ENCODE data around the gene LRRC14B. TPM values are rescaled to one million over a fixed set of nuclear protein-coding genes. Genes with fewer than 3 reads are reported as not detected.
"Not testable (repeated sequence)": the region's sequence is repeated elsewhere in the genome, so short reads cannot be mapped to it uniquely, and the experiment has no call there.

The LRRC14B gene
- total and polyA plus RNA-seq, 2 donors: 0.58 TPM; not detected in 1

DNA sequence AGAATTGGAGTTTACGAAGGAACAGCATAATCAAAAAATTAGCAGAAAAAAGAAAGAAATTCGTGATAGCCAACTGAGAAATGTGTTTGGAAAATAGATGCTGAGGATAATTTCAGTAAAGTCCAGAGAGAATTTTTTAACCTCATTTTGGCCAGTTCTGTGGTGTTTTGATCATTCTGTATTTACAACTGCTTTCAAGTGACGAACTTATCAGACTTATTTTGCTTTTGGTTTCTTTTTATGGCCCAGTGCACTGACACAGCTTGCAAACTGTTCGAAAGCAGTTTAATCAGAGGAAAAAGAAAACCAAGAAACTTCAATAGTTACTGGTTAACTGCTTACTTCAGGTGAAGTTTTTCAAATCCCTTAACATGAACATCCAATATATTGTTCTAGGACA is 28.7 kb downstream of the LRRC14B start:
- DNase-seq (ENCODE audit: extremely low spot score): no peak
- 53% methylated on average over 4 of the region's 4 CpGs for WGBS
- Histone ChIP-seq H3K4me1 (ENCODE audit: insufficient read depth) (no peaks in the 10 kb centered on the region), H3K36me3 (ENCODE audit: insufficient read depth) (no peaks in the 10 kb centered on the region), H3K4me3 (ENCODE audit: low read depth, low read length) (peak overlapping the region; percentile 27), H3K27ac (ENCODE audit: low read depth) (peak overlapping the region; percentile 11)

DNA sequence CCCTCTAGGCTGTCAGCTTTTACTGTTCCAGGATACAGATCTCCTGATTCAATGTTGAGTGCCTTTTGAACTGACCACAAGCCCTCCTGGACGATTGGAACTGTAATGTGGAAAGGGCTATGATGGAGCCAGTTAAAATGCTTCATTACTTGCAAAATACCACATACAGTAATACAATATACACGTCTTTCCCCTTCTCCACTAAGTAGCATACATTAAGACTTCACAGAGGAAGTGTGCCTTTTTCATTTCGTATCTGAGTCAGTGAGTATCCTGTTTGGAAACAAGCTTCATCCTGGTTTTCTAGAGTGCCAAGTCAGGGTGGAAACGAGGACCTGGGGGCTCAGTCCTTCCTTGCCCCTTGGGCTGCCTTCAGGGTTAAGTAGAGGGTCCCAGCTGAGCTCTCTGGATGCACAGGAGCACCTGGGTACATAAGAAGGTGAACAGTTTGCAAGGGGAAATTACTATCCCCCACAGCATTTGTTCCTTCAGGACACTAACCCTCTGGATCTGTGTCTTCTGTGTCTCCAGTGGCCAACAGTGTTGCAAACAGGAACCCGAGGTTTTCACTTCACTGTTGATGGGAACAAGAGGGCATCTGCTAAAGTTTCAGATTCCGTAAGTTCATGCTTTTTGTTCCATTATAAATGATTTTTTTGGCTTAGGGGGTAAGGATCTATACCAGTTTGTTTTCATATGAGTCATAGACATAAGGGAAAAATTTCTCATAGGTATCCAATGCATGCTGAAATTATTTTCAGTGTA is 31.8 kb downstream of the LRRC14B start:
- H3K4me3 ChIP-seq (ENCODE audit: low read depth, low read length); DNase-seq (ENCODE audit: extremely low spot score); H3K4me1 ChIP-seq (ENCODE audit: insufficient read depth); H3K27ac ChIP-seq (ENCODE audit: low read depth); H3K36me3 ChIP-seq (ENCODE audit: insufficient read depth): not testable (repeated sequence)
- 64% methylated on average over 6 of the region's 6 CpGs for WGBS

DNA sequence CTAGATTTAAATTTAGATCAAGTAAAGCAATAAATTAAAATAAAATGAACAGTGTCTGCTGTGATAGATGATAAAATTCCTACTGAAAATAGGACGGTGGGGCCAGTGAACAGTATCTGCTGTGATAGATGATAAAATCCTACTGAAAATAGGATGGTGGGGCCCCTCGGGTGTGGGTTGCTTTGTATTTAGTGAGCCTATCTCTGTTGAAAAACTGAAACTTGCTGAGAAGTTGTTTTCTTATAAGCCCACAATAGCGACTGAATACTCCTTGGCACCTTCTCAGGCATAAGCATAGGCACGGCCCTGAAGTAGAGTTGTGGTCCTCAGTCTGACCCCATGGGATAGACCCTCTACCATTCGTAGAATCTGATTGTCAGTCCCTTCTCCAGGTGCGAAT is 32.5 kb downstream of the LRRC14B start:
- no peak overlapping the region for H3K4me3 ChIP-seq (ENCODE audit: low read depth, low read length)
- H3K4me1 ChIP-seq (ENCODE audit: insufficient read depth): no peaks in the 10 kb centered on the region
- 66% methylated on average over 6 of the region's 6 CpGs for WGBS
- H3K36me3 ChIP-seq (ENCODE audit: insufficient read depth): peaks cover 4% of the 10 kb centered on the region
- DNase-seq (ENCODE audit: extremely low spot score): no peak
- no peak overlapping the region for H3K27ac ChIP-seq (ENCODE audit: low read depth)

DNA sequence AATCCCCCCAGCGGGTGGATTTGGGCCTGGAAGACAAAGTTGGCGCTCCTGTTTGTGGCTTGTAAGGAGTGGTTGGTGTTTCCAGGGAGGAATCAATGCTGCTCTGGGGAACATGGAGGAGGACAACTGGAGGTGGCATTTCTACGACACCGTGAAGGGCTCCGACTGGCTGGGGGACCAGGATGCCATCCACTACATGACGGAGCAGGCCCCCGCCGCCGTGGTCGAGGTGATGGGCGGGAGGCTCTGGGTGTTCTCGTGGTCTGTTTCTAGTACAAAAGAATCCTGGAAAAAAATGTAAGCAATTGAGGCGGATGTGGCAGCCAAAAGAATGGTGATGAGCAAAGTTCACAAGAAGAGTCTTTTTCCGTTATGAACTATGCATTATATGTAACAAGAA is 34.0 kb downstream of the LRRC14B start:
- no peak for DNase-seq (ENCODE audit: extremely low spot score)
- H3K4me3 ChIP-seq (ENCODE audit: low read depth, low read length): no peak overlapping the region
- H3K4me1 ChIP-seq (ENCODE audit: insufficient read depth): no peaks in the 10 kb centered on the region
- H3K27ac ChIP-seq (ENCODE audit: low read depth): no peak overlapping the region
- WGBS: 96% methylated on average over 14 of the region's 14 CpGs
- peaks cover 4% of the 10 kb centered on the region for H3K36me3 ChIP-seq (ENCODE audit: insufficient read depth)

DNA sequence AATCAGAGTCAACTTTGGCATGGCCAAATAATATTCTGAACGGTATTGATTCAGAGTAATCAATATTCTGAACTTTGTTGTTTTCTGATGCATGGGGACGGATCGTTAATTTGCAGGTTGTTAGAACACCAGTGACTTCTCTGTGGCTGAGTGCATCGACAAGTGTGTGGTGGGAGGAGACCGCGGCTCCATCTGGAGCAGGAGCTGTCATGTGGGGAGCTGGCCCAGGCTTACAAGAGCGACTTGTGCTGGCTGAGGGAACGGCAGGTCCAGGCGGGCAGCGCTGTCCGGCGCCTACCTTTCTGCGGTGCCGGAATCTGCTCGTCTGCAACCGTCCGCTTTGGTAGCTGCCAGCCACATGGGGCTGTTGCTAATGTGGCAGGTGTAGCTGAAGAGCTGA is 36.1 kb downstream of the LRRC14B start:
- DNase-seq (ENCODE audit: extremely low spot score); H3K4me1 ChIP-seq (ENCODE audit: insufficient read depth); H3K4me3 ChIP-seq (ENCODE audit: low read depth, low read length); H3K36me3 ChIP-seq (ENCODE audit: insufficient read depth); H3K27ac ChIP-seq (ENCODE audit: low read depth): not testable (repeated sequence)
- WGBS: 91% methylated on average over 12 of the region's 17 CpGs

DNA sequence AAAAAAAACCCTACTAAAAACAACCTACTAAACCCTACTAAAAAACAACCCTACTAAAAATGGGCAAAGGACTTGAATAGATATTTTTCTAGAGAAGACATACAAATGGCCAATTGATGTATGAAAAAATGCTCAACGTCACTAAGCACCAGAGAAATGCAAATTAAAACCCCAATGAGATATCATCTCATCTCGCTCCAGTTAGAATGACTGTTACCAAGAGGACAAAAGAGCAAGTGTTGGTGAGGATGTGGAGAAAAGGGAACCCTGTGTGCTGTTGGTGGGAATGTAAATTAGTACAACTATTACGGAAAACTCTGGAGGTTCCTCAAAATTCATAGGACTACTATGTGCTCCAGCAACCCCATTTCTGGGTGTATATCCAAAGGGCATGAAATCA is 37.6 kb downstream of the LRRC14B start:
- 83% methylated on average over 3 of the region's 3 CpGs for WGBS
- no peak for DNase-seq (ENCODE audit: extremely low spot score)
- Histone ChIP-seq H3K4me1 (ENCODE audit: insufficient read depth) (no peaks in the 10 kb centered on the region), H3K27ac (ENCODE audit: low read depth) (no peak overlapping the region), H3K36me3 (ENCODE audit: insufficient read depth) (peaks cover 6% of the 10 kb centered on the region), H3K4me3 (ENCODE audit: low read depth, low read length) (no peak overlapping the region)

DNA sequence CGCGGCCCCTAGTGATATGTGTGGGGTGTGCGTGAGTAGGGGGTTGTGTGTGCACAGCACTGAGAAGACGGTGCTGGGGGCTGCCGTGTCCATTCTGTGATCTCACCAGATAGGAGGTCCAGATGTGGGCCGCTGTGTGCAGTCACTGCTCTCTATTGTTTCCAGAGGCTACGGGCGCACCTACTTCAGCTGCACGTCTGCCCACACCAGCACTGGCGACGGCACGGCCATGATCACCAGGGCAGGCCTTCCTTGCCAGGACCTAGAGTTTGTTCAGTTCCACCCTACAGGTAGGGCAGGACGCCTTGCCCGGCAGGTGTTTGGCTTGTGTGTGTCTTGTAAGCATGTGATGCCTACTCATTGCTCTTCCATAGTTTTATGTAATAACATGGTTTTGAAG is 39.4 kb downstream of the LRRC14B start:
- Histone ChIP-seq H3K4me1 (ENCODE audit: insufficient read depth) (no peaks in the 10 kb centered on the region), H3K4me3 (ENCODE audit: low read depth, low read length) (no peak overlapping the region), H3K27ac (ENCODE audit: low read depth) (no peak overlapping the region), H3K36me3 (ENCODE audit: insufficient read depth) (peaks cover 6% of the 10 kb centered on the region)
- DNase-seq (ENCODE audit: extremely low spot score): no peak
- WGBS: 94% methylated on average over 14 of the region's 14 CpGs

DNA sequence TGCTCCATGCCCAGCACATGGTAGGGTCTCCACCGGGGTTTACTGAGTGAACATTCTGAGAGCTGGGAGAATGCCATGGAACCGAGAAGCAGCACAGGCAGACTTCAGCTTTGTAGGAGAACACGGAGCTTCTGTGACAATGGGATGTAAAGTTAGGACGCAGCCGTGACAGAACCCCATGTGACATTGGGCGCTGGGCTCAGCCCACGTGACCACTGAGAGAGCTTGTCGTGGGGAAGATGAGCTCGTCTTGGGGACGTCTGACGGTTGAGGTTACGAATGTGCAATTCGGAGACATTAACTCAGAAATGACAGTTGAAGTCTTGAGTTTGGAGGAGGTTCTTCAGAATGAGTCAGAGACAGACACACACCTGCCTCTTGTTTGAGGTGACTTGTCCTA is 40.4 kb downstream of the LRRC14B start:
- Histone ChIP-seq H3K4me3 (ENCODE audit: low read depth, low read length) (no peak overlapping the region), H3K36me3 (ENCODE audit: insufficient read depth) (peaks cover 4% of the 10 kb centered on the region), H3K4me1 (ENCODE audit: insufficient read depth) (no peaks in the 10 kb centered on the region), H3K27ac (ENCODE audit: low read depth) (no peak overlapping the region)
- WGBS: 89% methylated on average over 13 of the region's 13 CpGs
- DNase-seq (ENCODE audit: extremely low spot score): no peak

DNA sequence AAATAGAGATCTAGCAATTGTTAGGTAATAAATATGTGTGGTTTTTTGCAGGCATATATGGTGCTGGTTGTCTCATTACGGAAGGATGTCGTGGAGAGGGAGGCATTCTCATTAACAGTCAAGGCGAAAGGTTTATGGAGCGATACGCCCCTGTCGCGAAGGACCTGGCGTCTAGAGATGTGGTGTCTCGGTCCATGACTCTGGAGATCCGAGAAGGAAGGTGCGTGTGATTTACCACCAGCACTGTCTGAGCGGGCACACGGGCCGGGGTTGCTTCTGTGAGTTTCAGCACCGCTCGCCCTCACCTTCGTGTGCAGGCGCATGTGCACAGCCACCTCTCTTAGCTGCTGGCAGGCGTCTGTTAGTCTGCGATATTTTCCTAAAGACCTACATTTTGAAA is 42.1 kb downstream of the LRRC14B start:
- H3K27ac ChIP-seq (ENCODE audit: low read depth); H3K36me3 ChIP-seq (ENCODE audit: insufficient read depth); DNase-seq (ENCODE audit: extremely low spot score); H3K4me1 ChIP-seq (ENCODE audit: insufficient read depth); H3K4me3 ChIP-seq (ENCODE audit: low read depth, low read length): not testable (repeated sequence)
- 94% methylated on average over 20 of the region's 20 CpGs for WGBS

DNA sequence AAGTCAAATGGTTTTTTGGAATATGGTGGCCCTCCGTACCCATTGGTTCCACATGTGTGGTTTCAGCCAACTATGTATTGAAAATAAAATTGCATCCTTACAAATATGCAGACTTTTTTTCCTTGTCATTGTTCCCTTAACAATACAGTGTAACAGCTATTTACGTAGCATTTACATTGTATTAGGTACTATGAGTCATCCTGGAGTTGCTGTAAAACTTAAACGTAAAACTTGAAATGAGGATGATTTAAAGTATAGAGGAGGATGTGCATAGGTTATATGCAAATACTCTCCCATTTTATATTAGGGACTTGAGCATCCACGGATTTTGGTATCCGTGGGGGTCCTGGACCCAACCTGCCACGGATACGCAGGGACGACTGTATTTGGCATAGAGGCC is 43.2 kb downstream of the LRRC14B start:
- WGBS: 84% methylated on average over 8 of the region's 8 CpGs
- Histone ChIP-seq H3K4me1 (ENCODE audit: insufficient read depth) (no peaks in the 10 kb centered on the region), H3K27ac (ENCODE audit: low read depth) (no peak overlapping the region), H3K4me3 (ENCODE audit: low read depth, low read length) (no peak overlapping the region), H3K36me3 (ENCODE audit: insufficient read depth) (peaks cover 3% of the 10 kb centered on the region)
- no peak for DNase-seq (ENCODE audit: extremely low spot score)

DNA sequence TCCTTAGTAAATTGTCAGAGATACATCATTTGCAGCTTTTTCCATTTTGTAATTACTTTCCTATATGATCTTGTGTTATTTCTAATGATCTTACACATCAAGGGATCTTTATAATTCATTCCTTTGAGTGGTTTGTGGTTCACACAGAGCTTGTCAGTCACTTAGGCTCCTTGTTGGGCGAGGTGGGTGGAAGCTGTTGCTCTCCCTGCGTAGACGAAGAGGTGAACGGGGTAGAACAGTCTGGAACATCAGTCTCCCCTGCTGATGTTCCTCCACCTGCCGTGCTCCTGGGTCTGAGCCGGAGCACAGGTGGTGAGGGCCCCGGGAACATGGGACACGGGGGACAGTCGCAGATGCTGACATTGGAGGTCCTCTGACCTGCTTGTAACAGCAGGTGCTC is 44.2 kb downstream of the LRRC14B start:
- not testable (repeated sequence) for H3K4me1 ChIP-seq (ENCODE audit: insufficient read depth); DNase-seq (ENCODE audit: extremely low spot score); H3K36me3 ChIP-seq (ENCODE audit: insufficient read depth); H3K4me3 ChIP-seq (ENCODE audit: low read depth, low read length); H3K27ac ChIP-seq (ENCODE audit: low read depth)
- over 99% methylated on average over 7 of the region's 9 CpGs for WGBS

DNA sequence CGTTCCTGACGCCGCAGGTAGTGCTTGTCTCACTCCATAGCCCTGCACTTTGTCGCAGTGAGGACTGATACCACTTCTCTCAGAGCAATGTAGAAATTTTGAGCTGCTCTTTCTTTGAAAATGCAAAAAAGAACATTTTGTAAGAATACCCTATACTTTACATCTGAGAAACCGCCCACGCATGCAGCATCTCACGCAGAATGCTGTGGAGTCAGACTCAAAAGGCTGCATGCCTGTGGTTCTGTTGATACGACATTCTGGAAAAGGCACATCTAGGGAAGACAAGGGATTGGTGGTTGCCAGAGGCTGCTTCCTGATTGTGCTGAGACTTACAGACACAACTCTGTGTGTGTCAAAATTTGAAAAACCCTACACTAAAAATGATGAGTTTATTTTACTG is 46.6 kb downstream of the LRRC14B start:
- not testable (repeated sequence) for H3K4me3 ChIP-seq (ENCODE audit: low read depth, low read length); H3K27ac ChIP-seq (ENCODE audit: low read depth); H3K4me1 ChIP-seq (ENCODE audit: insufficient read depth); DNase-seq (ENCODE audit: extremely low spot score); H3K36me3 ChIP-seq (ENCODE audit: insufficient read depth)
- WGBS: 97% methylated on average over 8 of the region's 8 CpGs

DNA sequence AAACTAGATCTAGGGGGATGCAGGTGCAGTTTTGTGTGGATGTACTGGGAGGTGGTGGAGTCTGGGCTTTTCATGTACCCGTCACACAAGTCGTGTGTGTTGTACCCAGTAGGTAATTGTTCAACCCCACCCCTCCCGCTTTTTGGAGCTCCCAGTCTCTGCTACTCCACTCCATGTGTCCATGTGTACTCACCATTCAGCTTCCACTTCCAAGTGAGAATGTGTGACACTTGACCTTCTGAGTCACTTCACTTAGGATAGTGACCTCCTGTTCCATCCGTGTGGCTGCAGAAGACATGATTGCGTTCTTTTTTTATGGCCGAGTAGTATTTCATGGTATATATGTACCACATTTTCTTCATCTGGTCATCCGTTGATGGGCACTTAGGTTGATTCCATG is 49.3 kb downstream of the LRRC14B start:
- not testable (repeated sequence) for H3K27ac ChIP-seq (ENCODE audit: low read depth); H3K4me3 ChIP-seq (ENCODE audit: low read depth, low read length); H3K36me3 ChIP-seq (ENCODE audit: insufficient read depth); DNase-seq (ENCODE audit: extremely low spot score); H3K4me1 ChIP-seq (ENCODE audit: insufficient read depth)
- 96% methylated on average over 7 of the region's 7 CpGs for WGBS

DNA sequence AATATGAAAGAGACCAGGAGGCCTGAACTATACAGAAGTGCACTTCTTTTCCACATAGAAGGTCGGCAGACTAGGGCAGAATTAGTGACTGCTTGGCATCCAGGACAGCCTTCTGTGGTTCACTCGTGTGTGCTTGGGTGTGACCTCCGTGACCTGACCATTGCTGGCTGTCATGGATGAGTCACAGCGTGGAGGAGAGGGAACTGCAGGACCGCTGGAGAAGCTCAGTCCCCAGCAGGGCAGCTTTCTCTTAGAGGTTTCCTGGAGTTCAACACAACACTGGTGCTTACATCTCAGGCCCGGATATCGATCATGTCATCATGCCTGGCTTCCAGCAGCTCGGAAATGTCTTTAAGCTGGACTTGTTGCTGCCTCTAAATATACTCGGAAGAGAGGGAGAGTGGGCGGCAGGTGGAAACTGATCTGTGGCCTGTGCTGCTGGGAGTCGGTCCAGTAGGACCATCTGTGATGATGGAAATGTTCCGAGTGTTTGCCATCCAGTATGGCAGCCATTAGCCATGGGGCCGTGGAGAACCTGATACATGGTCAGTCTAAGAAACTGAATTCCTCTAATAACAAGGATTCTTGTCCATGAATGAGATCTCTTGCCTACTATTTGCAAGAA is 49.9 kb downstream of the LRRC14B start:
- DNase-seq (ENCODE audit: extremely low spot score); H3K4me3 ChIP-seq (ENCODE audit: low read depth, low read length); H3K36me3 ChIP-seq (ENCODE audit: insufficient read depth); H3K4me1 ChIP-seq (ENCODE audit: insufficient read depth); H3K27ac ChIP-seq (ENCODE audit: low read depth): not testable (repeated sequence)
- WGBS: 86% methylated on average over 13 of the region's 13 CpGs
